ENCODE measurements around the gene ENPP6.
"Not testable (repeated sequence)": the region's sequence is repeated elsewhere in the genome, so short reads cannot be mapped to it uniquely, and the experiment has no call there.

The ENPP6 gene

GRCh38 chr4:184148738-184149637, 68.7 kb downstream of the ENPP6 start:
- DNase-seq (ENCODE audit: low read depth), result no peak

DNA sequence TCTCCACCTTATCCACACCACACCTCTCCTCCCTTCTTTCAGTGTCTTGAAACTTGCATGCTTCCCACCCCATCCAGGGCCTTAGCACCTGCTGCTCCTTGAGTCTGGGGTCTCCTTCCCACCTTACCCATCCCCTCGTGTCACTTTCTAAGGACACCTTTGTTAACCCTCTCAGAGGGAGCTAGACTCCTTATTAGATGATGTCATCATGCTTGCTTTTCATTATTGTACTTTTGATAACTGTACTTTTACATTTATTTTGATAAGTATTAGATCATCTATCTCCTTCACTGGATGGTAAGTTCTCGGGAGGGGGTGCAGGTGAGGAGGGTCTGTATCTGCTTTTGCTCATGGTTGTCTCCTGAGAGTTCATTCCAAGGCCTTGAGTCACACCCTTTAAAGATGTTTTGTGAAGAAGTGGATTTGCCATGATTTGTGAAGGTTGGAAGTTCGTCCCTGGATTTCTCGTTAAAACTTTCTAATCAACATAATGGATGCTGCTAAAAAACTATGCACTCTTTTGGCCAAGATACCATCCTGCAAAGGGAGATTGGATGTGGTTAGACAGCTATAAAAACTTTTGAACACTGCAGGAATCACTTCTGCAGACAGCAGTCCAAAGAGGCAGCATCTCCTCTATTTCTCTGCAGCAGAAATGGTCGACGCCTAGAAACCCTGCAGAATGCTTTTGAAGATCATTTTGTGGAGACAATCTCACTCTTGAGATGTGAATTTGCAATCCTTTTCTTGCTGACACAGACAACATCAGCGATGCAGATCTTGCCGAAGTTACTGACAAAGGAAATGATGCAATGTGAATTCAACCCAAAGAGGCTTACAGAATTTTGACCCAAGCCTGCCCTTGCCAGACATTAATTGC, 69.6 kb downstream of the ENPP6 start:
- DNase-seq (ENCODE audit: low read depth), result no peak

DNA sequence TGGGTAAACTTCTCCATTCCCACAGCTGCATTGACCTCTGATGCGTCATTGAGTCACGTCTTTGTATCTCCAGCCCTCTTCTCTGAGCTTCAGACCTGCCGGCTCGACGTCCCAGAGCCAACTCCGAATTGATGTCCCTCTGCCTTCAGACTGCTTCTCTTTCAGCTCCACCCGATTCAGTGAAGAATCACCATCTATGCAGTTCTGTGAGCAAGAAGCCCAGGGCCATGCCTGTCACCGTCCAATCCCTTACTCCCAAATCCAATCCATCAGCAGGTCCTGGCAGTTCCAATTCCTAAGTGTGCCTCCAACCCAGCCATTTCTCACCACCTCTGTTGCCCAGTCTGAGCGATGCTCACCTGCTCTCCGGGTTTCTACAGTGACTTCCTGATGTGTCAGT, 70.7 kb downstream of the ENPP6 start:
- DNase-seq (ENCODE audit: low read depth), result no peak

DNA sequence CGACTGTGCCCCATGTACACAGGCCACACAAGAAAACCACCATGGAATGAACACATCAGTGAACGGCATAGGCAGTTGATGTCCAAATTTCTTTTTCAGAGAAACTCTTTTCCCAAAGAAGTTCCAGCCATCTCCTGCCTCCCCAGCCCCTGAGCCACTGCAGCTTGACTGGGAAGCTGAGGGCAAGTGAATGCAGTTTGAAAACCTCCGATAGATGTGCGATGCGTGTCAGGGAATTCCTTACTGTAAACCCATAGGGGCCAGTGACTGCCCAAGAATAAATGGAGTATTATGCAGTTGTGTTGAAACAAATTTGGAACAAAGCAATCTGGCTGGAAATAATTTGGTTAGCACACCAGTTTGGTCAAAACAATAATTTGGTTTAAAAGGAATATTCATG, 72.1 kb downstream of the ENPP6 start:
- DNase-seq (ENCODE audit: low read depth), result no peak

DNA sequence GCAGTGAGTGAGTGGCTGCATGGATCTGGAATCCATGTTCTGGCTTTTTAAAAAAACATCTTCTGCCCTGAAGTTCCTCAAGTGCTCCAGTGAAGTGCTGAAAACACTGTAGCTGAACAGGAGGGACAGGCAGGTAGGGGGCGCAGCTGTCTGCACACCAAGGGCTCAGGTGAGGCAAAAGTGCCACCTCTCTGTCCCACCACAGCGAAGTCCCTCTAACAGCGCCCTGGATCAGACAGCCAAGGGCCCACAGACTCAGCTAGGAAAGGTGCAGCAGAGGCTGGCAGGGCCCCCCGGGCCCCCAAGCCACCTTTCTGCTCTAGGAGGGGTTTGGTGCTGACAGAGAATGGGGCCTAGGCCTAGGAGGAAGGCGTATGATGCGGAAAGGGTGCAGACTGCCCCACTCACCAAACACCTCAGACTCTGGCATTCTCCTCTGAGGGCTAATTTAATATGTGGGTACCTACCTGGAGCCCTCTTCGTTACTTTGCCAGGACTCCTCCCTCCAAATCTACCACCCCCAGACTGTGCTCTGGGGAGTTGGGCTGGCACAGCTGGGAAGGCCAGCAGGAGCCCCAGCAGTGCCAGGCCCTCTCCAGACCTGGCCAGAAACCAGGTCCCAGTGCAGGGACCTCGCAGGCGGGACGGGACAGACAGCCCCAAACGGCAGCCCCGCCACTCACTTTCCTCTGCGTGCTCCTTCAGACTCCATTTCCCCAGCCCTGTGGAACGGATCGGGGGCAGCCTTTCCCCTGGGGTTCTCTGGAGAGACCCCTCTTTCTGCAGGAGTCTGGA, 73.7 kb downstream of the ENPP6 start:
- DNase-seq (ENCODE audit: low read depth), result no peak

- DNase-seq (ENCODE audit: low read depth), result no peak
Observed at GRCh38 chr4:184142121-184143000, 75.3 kb downstream of the ENPP6 start.

GRCh38 chr4:184140901-184141300, 76.8 kb downstream of the ENPP6 start:
- DNase-seq (ENCODE audit: low read depth), result not testable (repeated sequence)

GRCh38 chr4:184136525-184136924, 81.1 kb downstream of the ENPP6 start:
- DNase-seq (ENCODE audit: low read depth), result no peak

DNA sequence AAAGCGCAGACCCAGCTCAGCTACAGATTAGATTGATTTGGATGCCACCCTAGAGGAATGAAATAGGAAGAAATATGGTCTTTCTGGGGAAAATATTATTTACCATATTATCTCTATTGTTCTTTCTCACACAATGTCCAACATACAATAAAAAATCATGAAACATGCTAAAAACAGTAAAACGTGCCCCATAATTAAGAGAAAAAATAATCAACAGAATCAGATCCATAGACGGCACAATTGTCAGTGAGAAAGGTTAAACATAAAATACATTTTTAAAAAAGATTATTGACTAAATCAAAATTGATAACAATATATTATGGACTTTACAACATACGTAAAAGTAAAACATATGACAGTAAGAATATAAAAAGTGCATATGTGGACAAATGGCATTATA, 90.9 kb downstream of the ENPP6 start:
- no peak for DNase-seq (ENCODE audit: low read depth)

- no peak for DNase-seq (ENCODE audit: low read depth)
Observed at GRCh38 chr4:184122631-184123408, 94.9 kb downstream of the ENPP6 start.

- no peak for DNase-seq (ENCODE audit: low read depth)
Observed at GRCh38 chr4:184120549-184121127, 97.0 kb downstream of the ENPP6 start.

GRCh38 chr4:184117662-184118199, 99.9 kb downstream of the ENPP6 start:
- no peak for DNase-seq (ENCODE audit: low read depth)

DNA sequence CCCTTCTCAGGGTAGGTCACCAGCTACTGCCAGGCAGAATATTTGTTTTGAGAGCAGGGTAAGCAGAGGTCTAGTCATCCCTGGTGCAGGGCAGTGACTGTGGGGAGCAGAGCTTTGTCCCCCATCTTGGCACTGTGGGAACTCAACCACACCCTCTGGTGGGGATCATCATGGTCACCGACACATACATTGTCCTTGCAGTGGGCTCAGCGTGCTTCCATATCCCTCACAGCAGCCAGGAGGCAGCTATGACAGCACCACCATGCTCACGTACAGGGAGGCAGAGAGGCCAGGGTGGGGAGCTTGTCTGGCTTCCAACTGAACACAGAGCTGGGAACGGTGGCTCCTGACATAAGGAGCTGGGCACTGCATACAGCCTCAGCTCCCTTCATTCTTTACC, 102.3 kb downstream of the ENPP6 start:
- DNase-seq (ENCODE audit: low read depth), result no peak

DNA sequence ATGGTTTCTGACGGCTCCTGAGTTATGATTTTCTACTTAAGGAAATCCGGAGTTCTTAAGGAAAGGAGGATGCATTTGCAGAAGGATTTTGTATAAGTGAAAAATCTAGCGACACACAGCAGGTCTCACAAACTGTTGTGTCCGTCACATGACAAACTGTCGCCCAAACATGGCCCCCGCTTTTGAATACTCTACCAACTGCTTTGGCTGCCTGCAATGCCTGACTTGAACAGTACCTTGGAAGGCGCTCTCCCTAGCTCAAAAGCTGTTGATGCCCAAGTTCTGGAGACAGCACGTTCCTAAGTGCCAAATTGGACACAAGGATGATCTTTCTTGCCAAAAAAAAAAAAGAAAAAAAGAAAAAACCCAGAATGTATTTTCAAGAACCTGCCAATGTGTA, 103.2 kb downstream of the ENPP6 start:
- no peak for DNase-seq (ENCODE audit: low read depth)

- DNase-seq (ENCODE audit: low read depth), result no peak
Observed at GRCh38 chr4:184112006-184112550, 105.6 kb downstream of the ENPP6 start.

GRCh38 chr4:184111233-184111832, 106.3 kb downstream of the ENPP6 start:
- DNase-seq (ENCODE audit: low read depth), result no peak

GRCh38 chr4:184110452-184111224, 107.0 kb downstream of the ENPP6 start:
- DNase-seq (ENCODE audit: low read depth), result no peak

DNA sequence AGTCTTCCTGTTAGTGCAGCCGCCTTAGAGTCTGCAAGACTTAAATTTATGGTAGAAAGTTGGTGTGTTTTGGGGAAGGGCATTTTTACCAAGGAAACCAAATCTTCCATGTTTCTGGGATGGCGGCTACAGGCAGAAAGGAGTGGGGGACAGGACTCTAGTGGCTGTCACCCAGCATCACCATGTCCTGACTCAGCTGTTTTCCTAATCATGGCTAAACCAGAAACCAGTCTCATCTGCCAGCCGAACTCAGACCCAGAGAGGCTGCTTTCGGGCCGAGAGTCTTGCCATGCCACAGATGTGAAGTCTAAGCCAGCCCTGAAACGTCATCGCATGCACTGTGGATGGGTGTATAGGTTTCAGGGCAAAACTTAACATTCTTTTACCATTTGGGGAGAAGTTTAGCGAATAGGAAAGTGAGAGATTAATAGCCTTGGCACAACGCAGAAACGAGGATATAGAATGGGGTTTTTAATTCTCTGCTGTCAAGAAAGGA, 109.6 kb downstream of the ENPP6 start:
- DNase-seq (ENCODE audit: low read depth), result no peak

Measured in amniotic epithelial cell (primary cell).